IPS-NIHi7 (cell line): Measurements from ENCODE around the gene DNPH1.
A peak's percentile ranks its signal among the peaks of the same experiment; 100 is the strongest.

Source experiments
- DNase-seq: peaks from one replicate; pipeline ENCODE4 v3.0.0; 2012; ENCODE audit warnings: mixed read lengths; ENCODE audit errors: extremely low spot score

The DNPH1 gene

DNA sequence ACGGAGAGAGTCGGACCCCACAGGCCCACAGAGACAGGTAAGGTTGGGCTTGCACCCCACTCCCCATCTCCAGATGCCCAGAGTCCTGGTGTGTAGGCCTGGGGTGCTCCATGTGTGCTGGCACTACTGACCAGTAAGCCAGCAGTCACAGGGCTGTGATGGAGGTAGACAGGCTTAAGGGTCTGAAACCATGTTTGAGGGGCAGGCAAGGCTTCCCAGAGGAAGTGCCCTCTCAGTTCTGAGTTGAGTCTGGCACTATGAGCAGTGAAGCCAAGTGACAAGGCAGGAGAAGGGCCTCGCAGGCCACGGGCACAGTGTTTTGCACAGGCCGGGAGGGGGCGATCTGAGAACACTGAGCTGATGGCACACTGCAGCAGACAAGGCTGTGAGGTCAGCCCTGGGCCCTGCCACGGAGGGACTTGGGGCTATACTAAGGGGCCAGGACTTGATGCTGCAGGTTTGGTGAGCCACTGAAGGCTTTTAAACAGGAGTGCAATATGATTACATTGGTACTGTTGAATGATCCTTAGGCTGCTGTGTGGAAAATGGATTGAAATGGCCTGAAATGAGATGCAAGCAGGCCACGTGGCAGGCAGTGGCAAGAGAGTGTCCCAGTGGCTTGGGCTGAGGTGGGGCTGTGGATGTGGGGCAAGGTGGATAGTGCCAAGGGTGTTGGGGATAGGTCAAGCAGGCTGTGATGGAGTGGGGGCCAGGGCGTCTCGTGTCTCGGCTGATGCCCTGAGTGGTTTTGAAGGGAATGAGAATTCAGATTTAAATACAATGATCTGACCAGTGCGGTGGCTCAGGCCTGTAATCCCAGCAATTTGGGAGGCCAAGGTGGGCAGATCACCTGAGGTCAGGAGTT lies 34.3 kb upstream of the DNPH1 start:
- DNase-seq, result peak; percentile 95

DNA sequence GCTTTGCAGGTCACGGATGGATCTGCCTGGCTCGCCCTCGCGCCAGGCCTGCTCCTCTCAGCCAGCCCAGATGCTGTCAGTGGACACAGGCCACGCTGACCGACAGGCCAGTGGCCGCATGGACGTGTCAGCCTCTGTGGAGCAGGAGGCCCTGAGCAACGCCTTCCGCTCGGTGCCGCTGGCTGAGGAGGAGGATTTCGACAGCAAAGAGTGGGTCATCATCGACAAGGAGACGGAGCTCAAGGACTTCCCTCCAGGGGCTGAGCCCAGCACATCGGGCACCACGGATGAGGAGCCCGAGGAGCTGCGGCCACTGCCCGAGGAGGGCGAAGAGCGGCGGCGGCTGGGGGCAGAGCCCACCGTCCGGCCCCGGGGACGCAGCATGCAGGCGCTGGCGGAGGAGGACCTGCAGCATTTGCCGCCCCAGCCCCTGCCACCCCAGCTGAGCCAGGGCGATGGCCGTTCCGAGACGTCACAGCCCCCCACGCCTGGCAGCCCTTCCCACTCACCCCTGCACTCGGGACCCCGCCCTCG lies 33.6 kb upstream of the DNPH1 start:
- DNase-seq, result no peak

DNA sequence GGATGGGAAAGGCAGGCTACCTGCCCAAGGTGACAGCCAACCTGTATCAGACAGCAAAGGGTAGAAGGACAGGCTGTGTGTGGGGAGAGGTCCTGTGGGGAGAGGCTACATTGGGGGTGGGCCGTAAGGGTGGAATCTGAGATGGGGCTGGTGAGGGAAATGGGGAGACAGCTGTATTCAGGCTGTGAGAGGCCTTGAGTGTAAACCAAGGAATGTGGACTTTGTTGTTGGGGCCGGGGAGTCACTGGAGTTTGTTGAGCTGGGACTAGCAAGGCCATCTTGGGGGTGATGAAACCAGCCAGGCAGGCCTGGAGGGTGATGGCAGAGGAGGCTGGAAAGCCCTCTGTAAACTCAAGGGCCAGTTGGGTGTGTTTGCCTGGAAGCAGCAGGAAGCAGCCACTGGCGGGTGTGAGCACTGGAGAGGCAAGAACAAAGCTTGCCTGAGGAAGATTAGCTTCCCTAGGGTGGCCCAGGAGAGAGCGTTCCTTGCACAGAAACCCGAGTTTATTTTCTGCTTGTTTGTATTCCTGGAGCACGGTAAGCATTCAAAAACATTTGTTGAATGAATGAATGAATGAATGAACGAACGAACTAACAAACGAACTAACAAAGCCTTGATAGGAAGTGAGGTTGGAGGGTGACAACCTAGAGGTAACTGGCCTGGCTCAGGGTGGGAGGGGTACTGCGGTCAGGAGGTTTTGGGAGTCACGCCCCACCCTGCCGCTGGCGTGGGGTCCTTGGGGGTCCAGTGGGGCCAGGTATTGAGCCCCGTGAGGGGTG lies 32.9 kb upstream of the DNPH1 start:
- no peak for DNase-seq

DNA sequence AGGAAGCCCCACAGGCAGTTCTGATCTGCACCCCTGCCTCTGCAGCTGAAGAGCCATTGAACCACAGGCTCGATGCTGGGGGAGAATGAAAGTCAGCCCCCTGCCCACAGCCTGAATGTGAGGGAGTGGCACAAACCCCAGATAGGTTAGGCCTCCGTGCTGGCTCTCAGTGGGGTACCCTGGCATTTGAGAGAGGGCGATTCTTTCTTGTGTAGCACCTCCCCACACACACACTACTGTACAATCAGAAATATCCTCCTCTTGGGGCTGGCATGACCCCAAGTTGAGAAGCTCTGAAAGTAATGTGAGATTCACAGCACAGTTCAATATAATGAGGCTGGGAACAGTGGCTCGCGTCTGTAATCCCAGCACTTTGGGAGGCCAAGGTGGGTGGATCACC lies 31.9 kb upstream of the DNPH1 start:
- no peak for DNase-seq

DNA sequence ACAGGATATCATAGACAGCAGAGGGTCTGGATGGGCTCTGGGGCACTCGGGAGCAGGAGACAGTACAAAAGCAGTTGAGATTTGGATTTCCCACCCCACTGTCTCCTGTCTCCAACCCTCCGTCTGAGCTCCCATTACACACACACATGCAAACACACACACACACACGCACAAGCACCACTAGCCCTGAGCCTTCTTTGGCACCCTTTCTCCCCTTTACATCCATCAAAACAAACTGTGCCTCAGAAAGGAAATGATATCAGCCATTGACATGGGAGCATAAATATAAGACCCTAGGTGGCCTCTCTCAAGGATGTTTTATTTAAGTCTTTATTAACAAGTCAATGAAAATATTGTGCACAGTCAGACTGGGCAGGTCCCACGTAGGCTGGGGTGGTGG lies 31.5 kb upstream of the DNPH1 start:
- DNase-seq, result no peak

DNA sequence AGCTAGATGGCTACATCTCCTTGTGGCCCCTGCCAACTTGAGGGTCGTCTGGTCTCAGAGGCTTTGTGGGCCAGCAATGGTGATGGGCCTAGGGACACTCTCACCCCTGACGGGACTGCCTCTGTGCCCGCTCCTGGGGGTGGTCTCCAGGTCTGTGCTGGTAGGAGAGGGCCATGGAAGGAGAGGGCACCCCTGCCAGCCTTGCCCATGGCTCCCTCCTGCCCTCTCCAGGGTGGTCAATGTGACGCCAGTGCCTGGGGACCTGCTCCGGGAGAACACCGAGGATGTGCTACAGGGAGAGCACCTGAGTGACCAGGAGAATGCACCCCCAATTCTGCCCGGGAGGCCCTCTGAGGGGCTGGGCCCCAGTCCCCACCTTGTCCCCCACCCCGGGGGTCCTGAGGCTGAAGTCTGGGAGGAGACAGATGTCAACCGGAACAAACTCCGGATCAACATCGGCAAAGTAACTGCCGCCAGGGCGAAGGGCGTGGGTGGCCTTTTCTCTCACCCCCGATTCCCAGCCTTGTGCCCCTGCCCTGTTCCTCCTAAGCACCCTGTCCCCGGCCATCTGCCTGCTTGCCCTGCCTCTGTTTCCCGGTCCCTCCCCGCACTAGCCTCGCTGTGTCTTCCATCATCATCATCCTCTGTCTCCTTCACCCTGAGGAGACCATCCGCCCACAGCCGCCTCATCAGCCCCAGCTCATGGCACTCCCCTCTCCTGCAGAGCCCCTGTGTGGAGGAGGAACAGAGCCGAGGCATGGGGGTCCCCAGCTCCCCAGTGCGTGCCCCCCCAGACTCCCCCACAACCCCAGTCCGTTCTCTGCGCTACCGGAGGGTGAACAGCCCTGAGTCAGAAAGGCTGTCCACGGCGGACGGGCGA lies 29.8 kb upstream of the DNPH1 start:
- DNase-seq, result no peak

DNA sequence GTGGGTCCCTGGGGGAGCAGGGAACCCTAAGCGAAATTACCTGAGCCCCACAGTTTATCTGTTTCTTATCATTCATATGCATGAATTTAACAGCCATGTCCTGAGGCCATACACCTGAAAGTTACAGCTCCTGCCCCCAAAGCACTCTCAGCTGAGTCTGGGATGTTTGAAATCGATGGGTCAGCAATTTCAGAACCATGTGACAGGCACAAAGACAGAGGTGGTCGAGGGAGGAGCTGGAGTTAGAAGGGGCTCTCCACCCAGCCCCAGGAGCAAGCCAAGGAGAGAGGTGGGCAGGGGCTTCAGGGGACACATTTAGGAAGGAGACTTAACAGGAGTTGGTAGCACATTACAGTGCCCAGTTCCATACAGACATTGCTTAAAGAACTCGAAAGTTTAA lies 28.9 kb upstream of the DNPH1 start:
- DNase-seq, result no peak

DNA sequence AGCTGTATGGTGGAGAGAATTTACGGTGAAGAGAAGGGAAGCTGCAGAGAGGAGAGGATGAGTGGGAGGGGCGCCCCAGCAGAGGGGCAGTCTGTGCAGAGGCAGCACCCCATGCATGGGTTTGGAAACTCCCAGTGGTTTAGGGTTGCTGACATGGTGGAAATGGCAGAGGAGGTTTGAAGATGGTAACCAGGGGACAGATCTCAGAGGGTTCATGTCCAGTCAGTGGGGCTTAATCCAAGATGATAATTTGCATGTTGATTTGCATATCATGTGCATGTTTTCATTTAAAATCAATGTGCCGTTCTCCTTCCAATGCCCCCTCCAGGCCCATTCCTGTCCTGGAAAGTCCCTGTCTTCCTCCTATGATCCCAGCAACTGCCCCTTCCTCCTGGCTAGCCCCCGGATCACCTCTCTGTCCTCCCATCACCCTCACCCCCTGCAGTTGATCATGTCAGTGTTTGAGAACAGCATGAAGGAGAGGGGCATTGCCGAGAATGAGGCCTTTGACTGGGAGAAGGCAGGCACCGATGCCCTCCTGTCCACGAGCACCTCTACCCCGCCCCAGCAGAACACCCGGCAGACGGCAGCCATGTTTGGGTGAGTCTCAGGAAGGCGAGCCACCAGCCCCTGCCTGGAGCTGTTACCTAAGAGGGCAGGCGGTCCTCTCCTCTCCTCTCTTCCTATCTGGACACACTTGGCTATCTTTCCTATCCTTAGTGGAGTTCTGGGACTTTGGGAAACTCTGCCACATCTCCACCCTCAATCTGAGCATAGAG lies 28.3 kb upstream of the DNPH1 start:
- DNase-seq, result no peak

DNA sequence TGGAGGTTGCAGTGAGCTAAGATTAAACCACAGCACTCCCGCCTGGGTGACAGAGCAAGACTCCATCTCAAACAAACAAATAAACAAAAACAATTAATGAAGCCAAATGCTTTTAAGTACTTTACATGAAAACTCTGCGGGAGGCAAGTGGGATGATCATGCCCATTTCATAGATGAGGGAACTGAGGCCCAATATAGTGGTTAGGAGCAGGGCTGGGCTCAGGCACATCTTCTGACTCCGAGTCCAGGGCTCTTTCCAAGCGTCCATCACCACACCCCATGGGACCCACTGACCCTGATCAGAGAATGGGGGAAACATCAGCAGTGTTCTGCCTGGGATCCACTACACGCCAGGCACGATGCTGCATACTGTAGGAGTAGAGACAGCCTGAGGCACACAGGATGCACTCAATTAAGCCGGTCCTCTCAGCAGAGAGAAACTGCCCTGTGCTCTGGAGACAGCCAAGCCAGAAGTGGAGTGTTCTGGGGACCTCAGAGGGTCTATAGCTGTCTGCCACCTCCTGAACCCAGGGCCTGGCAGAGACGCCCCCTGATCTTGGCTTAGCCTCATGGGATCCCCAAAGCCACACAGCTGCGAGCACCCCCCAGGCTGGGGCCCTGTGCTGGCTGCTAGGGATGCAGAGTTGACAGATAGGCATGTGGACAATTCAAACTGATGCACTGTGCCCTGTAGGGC lies 27.5 kb upstream of the DNPH1 start:
- DNase-seq, result no peak

DNA sequence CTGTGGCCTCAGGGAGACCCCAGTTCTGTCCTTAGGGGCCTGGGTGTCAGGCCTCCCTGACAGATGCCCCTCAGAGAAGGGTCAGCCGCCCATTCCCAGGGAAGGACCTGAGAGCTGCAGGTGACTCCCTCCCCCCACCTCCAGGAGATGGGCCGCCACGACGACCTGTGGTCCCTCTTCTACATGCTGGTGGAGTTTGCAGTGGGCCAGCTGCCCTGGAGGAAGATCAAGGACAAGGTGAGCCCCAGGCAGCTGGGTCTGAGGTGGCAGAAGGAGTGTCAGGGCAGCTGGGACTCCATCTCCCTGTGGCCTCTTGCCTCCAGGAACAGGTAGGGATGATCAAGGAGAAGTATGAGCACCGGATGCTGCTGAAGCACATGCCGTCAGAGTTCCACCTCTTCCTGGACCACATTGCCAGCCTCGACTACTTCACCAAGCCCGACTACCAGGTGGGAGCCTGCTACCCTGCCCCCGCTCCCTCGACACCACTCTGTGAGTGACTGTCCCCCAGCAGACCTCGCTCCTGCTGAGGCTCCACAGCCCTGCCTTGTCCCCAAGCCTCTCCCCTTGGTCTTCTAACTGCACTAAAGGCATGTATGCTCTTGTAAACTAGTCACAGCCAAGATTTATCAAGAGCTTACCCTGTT lies 26.2 kb upstream of the DNPH1 start:
- DNase-seq, result no peak

DNA sequence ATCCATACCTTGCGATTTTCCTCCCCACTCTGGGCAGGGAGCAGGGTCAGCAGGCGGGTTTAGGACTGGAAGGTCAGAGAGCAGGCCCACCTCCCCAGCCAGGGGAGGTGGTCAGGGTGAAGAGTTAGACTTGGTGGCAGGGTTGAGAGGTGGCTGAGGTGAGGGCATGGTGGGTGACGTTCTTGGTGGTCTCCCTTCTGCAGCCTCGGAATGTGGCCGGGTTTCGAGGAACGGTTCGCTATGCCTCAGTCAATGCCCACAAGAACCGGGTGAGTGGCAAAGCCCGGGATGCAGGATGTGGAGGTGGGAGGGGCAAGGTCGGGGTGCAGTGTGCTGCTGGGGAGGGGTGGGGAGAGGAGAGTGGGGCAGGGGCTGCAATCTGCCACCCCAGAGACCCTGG lies 25.6 kb upstream of the DNPH1 start:
- no peak for DNase-seq

DNA sequence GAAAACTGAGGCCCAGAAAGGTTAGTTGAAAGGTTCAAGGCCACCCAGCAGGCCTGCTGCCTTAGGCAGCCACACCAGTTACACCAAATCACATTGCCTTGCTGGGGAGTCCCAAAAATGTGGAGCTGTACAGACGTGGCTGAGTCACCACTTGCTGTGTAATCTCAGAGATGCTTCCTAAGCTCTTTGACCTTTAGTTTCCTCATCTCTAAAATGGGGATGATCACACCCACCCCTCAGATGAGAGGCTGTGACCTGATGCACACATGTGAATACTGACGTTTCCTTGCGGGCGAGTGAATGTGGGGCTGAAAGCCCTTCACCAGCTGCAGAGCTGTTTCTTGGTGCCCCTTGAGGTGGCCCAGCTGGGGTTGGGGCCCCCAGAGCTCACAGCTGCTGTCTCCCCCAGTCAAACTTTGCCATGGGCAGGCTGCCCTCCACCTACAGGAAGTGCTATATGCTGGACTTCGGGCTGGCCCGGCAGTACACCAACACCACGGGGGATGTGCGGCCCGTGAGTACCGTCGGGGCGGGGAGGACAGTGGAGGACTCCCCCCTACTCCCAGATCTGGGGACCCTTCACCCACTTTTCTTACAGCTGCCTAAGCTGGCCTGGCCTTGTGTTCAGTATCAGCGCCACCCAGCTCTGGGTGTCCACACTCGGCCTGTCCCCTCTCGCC lies 25.0 kb upstream of the DNPH1 start:
- no peak for DNase-seq

DNA sequence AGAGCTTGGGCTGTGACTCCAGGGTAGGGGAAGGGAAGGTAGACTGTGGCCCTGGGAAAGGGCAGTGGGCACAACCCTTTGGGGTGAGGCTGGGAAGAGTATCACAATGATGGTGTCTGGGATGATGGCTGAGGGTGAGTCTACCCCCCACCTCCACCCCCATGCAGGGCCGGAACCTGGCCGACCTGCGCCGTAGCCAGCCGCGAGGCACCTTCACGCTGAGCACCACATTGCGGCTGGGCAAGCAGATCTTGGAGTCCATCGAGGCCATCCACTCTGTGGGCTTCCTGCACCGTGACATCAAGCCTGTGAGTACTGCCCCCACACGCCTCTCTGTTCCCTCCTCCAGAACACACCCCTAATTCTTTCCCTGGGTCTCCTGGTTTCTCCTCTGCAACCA lies 24.1 kb upstream of the DNPH1 start:
- DNase-seq, result no peak

DNA sequence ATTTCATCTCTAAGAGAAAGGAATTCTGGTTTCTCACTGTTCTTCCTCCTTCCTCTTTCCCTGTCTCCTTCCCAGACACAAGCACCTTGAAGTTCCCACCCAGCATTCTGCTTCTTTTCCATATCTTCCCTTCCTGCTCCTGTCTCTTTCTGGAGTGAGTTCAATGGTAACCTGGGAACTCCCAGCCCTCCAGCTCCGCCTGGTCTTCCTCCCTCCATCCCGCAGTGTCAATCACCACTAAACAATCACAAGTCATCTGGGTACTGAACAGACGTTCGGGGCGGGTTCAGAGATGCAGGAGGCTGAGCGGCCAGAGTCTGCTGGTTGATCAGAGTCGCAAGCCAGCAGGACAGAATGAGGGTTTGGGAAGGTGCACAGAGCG lies 21.7 kb upstream of the DNPH1 start:
- no peak for DNase-seq

DNA sequence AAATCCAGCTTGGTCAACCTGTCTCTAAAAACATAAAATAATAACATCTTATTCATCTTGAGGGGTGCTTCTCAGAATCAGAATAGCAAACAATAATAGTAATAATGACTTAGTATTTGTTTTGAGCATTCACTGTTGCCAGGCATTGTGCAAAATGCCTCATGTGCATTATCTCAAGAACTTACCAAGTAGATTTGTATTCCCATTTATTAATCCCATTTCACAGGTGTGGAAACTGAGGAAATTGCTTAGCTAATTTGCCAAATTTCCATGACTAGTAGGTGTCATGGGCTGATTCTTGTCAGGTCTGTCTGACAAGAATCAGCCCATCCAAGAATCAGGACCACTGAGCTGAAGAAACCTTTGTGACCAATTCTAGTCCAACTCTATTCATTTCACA lies 19.5 kb upstream of the DNPH1 start:
- no peak for DNase-seq

DNA sequence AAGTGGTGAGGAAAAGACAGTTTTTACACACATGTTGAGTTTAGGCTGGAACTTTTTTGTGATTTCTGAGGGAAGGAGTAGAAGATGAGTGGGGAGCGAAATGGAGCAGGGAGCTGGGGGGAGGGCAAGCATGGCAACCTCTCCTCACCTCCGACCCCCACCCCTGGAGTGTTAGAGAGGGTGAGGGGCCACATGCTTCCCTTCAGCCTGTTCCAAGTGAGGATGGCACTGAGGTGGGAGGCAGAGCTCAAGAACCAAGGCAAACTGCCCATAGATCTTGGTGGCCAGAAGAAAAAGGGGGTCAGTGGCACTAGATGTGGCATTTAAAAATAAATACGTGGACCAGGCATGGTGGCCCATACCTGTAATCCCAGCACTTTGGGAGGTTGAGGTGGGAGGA lies 18.8 kb upstream of the DNPH1 start:
- no peak for DNase-seq

DNA sequence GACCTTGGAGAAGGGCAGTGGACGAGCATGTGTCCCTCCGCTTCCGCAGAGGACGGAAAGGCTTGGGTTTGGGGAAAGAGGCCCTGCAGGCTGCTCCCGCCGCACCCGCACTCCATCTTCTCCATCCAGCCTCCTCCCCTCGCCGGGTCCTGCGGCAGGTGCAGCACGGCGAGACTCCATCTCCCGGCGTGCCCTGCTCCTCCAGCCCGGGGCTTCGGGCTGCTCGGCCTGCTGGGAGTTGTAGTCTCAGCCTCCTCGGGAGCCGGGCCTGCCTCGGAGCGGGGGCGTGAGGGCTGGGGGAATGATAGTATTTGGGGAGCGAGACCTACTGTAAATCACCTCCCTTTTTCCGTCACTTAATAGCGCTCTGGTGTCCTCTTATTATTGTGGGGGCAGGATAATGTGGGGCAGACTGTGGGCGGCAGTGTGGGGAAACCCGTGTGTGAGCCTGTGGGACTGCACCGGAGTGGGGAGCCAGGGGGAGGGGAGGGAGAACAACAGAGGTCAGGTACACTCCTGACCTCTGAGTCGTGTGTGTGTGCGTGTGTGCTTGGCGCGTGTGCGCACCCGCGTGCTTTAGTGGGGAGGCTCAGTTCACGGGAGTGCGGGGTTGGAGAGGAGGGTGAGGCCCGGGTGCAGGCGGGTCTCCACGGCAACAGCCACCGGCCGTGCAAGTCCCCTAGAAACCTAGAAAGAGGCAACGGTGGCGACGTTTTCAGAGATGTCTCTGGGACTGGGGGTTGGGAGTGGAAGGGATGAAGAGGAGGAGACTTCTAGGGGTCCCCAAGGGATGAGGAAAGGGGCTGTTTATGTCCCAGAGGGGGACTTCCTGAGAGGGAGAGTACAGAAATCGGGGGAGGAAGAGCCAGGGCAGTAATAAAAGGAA lies 18.1 kb upstream of the DNPH1 start:
- peak; percentile 98 for DNase-seq

DNA sequence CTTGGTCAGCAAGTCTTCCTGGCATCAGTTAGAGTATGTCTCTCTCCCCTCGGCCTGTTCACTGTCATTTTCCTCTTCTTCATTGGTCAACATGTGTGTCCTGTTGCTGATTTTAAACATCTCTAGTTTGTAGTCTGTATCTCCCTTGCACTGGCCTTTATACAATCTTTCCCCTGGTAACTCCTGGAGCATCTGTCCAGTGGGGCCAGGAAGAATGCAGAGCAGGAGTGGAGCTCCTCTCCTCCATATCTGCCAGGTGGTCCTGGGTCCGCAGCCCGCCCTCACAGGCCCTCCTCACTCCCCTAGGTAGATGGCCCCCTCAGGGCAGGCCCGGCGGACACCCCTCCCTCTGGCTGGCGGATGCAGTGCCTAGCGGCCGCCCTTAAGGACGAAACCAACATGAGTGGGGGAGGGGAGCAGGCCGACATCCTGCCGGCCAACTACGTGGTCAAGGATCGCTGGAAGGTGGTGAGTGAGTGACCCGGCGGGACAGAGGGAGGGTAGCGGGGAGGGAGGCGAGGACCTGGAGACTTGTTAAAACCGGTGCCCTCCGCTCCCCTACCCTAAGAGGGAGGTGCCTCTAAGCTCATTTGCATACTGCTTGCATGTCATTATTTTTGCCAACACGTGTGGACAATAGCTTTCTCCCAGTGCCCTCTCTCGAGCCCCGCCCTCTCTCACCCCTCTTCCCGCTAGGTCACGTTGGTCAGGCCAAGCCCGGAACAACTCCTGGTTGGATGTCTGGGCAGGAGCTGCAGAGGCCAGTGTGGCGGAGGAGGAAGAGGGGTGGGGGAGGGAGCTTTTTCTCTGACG lies 17.2 kb upstream of the DNPH1 start:
- DNase-seq, result peak; percentile 87
